Liver (tissue), 3 donors: ENCODE results near the gene FETUB.

Source experiments
- GABPA ChIP-seq, 2 donors: IDR thresholded peaks in 1 of 2; conservative IDR thresholded peaks in 1 of 2; 2 replicates each; pipeline ENCODE4 v1.6.1; 2016; ENCODE audit warnings: antibody characterized with exemption in 2 of 2, mild to moderate bottlenecking in 1 of 2, moderate library complexity in 1 of 2
- TF ChIP-seq, protein P1 (sequence below): fragments of 150-350 bp; IDR thresholded peaks from 2 replicates; pipeline ENCODE4 v1.5.1; 2017; ENCODE audit warnings: improper control_type of control experiment, low read depth, low read length; ENCODE audit not compliant: missing input control
- donor health status: healthy.
- donor health status: healthy.

DNA sequence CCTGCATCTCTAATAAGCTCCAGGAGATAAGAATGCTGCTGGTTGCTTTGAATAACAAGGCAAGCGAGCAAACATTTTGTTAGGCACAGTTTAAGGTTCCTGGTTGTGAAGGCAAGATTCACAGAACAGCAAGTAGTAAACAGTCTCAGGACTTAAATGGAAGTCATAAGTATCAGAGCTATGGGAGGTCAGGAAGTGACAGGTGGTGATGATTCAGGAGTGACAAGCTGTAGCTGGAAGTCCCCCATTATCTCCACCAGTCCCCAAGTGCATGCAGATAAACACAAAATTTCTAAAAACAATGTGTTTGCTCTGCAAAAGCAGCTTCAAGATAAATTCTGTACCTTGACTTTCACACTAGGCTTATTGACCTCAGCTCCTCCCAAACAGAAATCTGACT is 3.3 kb downstream of the FETUB start:
- TF ChIP-seq, protein P1, sequence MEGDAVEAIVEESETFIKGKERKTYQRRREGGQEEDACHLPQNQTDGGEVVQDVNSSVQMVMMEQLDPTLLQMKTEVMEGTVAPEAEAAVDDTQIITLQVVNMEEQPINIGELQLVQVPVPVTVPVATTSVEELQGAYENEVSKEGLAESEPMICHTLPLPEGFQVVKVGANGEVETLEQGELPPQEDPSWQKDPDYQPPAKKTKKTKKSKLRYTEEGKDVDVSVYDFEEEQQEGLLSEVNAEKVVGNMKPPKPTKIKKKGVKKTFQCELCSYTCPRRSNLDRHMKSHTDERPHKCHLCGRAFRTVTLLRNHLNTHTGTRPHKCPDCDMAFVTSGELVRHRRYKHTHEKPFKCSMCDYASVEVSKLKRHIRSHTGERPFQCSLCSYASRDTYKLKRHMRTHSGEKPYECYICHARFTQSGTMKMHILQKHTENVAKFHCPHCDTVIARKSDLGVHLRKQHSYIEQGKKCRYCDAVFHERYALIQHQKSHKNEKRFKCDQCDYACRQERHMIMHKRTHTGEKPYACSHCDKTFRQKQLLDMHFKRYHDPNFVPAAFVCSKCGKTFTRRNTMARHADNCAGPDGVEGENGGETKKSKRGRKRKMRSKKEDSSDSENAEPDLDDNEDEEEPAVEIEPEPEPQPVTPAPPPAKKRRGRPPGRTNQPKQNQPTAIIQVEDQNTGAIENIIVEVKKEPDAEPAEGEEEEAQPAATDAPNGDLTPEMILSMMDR, result no peak
- no peak for TF ChIP-seq GABPA (IDR thresholded peaks at IDR 0.05 in 1 of 2, conservative IDR thresholded peaks at IDR 0.05 in 1 of 2)
